HG03432 (cell line): Measurements from ENCODE around the gene OLIG3.

ENCODE experiments used
- ATAC-seq: cut with Tn5 transposase; IDR thresholded peaks from one replicate; pipeline ENCODE4 v1.9.1; 2021; ENCODE audit warnings: mild to moderate bottlenecking, moderate library complexity; ENCODE audit not compliant: unreplicated experiment

OLIG3 gene

DNA sequence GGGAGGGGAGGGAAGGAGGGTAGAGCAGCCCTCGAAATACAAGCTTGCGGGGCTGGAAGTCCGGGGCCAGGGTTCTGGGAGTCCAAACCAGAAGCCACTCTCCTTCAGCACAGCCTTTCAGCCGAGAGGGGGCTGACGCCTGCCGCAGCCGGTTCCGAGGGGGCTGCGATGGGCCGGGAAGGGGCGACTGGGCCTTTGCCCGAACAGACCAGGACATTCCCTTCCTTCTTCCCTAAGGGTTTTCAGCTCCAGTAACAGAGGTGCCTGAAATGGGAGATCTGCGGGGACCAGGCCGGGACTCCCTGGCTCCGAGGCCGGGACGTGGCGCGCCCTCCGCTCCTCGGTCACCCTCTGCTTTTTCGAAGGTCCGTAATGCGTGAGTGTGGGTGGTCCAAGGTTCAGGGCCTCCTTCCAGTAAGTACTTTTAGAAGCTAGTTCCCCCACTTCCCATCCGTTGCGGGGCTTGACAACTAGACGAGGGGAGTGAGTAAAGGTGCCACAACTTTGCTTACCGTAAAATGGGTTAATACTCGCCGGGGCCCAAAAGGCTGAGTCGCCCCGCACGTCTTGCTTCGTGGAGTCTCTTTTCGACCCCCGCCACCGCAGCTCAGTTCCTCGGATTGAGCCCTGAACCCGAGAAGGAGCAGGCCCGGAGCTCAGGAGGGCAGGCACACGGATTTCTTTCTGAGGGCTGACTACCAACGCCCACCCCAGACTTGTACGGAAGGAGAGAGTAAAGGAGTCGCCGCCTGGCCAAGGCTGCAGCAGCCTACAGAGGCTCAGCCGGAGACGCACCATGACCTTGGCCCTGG, 2.9 kb upstream of the OLIG3 start:
- no peak for ATAC-seq

DNA sequence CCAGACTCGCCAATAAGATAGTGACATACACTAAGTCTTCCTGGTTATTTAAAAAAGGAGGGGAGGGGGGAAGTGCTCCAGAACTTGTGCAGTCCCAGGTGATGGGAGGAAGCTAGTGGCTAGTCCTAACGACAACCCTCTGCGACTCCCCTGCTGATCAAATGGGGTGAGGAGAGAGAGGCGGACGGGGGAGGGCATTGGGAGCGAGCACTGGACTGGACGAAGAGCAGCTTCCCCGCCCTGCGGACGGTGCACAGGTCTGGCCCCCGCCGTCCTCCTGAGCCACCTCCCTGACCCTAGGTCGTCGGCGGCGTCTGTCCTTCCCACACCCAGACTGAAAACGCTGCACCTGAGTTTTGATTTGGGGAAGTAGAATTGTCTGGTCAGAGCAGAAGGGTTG, 2.2 kb upstream of the OLIG3 start:
- ATAC-seq = no peak

DNA sequence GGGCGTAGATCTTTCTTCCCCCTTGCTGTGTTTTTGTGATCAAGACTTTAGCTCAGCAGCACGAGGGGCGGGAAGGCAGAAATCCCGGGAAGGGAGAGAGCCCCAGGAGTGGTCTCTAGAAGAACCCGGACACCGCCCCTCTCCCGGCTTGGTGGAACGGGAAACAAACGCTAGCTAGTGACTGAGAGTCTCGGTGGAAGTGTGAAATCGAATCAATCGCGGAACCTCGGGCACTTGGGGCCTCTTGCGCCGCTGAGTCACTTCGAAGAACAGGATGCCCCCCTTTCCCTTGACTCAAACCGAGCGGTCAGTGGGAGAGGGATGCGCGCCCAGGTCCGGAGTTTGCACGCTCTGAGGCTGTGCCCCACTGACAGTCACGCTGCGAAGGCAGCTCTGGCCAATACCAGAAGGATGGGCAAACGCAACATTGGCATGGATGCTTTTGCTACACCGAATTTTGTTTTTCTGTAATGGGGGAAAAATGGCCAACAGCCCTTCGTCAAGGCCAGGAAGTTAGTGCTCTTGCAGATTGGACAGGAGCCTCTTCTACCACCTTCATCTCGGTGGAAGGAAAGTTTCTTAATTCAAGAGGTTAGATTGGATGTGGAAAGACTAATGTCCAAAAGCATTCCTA, 1.6 kb upstream of the OLIG3 start:
- ATAC-seq = no peak

DNA sequence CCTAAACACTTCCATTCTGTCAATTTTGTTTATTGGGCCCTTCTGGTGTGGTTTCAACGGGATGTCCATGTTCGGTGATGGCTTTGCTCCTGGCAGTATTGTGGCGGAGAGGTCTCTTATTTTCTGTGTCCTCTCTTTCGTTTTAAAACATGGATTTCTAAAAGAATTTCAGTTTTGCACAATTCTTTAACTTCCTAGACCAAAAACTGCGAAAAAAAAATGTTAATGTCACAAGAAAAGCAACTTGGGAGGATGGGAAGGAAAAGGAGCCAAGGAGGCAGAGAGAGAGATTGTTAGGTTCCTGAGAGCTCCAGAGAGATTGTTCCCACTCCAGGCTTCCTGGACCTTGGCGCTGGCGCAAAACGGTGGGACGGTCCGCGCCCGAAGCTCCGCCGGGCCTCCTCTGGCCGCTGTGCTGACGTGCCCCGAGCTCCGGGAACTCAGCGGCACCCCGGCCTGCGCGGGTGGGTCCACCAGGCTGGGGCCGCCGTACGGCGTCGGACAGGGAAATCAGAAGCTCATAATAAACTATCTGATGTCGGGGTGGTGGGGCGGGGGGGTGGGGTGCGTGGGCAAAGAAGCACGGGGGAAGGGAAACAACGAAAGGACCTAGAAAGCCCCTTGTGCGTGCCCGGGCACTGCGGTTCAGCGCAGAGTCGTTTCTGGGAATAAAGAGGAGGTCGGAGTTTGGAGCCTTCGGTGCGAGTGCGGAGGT, 951 bp upstream of the OLIG3 start:
- ATAC-seq = no peak

DNA sequence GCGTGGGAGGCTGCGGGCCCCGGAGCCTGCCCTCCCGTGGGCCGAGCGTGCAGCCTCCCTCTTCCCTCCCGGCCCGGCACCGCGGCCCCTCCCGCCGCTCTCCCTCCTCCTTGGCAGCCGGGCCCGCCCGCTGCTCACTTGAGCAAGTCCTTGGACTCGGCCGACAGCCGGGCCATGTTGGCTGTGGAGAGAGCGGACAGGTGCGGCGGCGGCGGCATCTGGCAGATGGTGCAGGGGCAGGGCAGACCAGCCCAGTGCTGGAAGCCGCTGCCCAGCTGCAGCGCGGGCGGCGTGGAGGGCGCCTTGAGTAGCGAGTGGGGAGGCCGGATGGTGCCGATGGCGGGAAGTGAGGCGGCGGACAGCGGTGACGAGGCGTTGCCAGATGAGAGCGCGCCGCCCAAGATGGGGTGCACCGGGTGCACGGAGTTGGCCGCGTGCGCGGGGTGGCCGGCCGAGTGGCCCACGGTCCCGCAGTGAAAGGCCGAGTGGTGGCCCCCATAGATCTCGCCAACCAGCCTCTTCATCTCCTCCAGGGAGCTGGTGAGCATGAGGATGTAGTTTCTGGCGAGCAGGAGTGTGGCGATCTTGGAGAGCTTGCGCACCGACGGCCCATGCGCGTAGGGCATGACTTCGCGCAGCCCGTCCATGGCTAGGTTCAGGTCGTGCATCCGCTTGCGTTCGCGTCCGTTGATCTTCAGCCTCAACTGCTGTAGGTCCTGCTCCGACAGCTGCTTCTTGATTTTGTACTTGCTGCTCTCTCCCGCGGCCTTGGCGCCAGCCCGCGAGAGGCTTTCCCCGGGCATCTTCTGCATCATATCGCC, 766 bp downstream of the OLIG3 start:
- no peak for ATAC-seq

DNA sequence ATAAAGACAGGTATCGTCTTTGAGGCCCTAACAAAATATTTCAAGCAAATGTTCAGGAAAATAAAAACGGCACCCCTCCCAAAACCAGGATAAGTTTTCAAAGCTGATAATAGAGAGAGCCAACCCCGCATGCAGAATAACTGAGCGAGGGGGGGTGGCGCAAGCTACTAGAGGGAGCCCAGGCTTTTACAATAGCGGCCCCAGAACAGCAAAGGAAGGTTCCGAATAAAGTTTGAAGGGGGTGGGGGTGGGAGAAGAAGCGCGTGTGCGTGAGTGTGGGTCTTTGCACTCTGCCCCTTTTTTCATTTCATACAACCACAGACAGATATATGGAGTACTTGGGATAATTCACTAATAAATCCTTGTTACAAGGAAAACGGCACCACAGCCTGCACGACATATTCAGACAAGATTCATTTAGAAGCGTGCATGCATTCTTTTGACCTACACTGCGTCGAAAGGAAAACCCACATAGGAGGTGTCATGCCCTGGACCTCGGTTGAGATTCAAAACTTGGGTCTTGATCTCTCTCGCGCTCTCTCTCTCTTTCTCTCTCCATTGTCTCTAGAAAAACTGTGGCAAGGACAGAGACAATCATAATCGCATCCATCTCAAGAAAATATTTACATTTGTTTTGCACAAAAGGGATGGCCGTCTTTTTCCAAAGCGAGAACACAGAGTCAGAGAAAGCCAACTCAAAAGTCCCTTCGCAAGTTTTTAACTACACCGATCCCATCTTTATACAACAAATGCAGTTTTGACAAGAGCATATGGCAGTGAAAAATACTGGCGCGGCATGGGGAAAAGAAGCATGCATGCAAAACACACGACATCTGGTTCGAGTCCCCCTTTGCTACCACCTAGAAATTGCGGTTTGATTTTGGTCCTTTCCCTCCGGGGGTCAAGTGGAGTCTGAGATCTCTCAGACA, 1.6 kb downstream of the OLIG3 start:
- ATAC-seq = no peak

DNA sequence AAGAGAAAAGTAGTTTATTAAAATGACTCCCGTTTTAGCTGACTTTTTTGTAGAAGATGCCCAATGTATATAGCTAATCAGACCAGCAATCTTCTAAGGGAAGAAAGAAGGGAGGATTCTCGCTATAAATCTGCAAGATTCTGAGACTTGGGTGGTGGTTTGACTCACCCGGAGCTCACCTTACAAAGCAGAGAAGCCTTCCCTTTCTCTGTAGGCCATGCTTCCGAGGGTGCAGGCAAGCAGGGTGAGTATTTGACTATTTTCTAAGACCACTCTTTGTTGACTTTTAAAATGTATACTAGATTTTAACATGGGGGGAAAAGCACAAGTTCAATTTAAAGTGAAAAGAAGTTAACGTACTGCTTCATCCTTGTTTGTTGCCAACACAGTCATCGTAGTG, 2.7 kb downstream of the OLIG3 start:
- no peak for ATAC-seq

DNA sequence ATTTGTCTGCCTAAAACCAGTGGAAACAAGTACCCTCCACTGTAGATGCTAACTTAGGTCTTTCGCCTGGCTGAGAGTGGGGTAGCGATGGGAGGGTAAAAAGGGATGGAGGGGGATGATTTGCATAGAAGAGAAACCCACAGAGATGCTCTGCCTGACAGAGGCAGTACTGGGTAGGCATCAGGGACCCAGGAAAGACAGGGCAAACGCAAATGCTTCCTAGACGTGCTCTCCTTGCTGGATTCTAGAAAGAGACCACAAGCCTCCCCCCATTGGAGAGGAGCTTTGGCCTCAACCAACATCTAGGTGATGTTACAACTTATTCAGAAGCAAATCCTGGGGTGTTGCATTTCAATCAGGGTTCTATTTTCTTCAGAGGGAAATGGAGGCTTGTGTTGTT, 3.2 kb downstream of the OLIG3 start:
- no peak for ATAC-seq

DNA sequence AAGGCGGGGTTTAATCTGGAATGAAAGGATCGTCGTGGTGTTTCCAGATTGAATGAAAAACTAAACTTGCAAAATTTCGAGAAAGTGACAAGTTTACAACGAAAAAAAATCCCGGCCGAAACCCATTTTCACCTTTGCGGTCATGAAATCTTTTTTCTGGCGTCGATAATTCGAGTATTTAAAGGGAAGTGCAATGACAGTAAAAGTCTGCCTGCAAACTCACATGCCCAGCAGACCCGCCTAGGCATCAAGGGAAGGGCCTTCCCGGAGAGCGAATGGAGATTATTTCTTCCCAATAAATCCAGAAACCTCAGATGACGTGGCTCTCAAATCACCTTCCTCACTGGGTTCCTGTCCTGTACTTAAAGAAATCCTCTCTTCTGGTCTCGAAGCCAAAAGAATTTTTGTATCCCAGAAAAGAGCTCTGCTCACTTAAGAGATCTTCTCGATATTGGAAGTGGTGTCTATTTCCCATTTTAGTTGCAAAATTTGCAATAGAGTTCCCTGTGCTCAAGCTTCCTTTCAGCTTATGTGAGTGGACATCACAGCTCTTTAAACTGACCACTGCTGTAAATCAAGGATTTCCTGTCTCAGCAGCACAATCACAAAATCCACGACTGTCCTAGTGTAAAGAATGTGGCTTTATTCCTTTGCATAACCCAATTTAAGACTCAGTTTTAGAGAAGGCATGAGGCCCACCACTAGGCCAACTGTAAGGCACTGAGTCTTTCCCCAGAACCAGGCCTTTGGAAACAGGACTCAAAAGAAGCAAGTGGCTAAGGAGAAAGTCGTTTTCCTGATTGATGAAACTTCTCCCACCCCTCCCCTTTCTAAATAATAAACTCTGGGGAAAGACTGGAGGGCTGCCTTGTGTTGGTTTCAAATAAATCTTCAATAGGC, 3.9 kb downstream of the OLIG3 start:
- ATAC-seq = no peak

DNA sequence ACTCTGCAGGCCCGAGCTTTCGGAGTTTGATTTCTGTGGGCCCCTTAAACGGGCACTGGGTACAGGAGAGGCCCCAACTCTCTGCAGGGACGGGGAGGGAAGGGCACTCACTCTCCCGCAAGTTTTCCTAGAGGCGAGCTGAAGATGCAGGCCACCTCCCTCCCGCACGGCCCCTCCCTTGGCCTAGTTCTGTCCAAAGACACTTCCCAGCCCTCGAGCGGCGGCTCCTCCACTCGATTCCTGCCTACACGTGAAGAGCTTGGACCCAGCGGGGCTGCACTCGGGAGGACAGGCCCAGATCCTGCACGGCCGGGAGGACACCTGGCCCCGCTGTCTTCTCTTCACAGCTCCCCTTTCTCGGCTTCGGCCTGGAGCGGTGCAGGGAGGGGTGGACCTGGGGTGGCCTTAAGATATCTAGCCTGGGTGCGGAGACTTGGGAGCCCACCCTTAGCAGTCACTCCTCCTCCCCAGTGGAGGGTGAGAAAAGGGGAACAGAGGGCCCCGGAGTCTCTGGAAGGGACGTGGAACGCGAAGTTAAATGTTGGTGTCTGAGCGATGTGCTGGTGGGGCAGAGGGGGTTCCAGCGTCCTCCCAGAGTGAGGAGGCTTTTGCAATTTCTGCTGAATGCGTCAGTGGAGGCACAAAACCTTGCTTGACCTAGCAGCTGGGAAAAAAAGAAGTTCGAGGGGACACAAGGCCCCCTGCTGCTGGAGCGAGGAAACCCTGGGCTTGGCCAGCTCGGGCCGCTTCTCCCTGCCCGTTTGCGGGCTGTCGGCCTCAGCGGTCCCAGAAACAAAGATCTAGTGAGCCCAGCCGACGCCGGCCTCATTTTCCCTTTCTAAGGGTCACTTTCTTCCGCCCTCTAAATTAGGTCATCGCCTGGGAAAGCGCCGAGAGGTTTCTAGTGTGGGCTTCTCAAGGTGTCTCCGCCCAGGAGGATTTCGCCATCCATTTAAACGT, 4.9 kb downstream of the OLIG3 start:
- ATAC-seq = no peak

DNA sequence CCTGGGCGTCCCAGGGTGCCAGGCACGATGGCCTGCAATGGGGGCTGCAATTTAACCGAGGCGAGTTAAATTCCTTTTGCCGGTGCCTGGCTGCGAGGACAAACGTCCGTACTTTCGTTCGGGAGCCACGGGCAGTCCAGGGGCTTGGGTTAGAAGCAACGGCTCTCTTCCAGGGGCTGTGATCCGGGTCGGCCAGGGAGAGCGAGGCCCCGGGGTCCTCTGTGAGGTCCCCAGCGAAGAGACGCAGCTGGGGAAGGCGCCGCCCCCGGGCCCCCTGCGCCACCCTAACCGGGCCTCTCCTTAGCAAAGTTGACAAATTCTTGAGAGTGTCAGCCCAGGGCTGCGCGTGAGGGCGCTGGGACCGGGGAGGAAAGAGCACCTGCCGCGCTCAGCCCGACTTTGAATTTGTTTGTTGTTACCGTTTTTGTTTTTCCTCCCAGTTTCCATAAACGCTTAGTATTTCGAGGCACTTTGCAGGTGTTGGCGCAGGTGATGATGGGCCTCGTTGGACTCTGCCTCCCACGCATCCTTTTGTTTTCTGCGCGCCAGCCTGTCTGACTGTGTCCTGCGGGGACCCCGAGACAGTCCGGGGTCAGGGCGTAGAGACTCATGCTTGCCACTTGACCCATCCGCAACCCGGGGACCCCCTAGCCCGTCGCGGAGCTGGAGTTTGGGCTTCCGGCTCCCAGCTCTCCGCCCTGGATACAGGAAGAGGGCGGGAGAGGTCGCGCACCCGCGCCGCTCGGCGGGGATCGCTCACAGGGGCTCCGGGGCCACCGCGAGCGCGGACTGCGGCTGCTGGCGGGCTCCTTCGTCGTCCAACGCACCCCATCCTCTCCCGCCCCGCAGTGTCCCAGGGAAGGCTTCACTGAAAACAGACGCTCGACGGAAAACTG, 5.8 kb downstream of the OLIG3 start:
- no peak for ATAC-seq

DNA sequence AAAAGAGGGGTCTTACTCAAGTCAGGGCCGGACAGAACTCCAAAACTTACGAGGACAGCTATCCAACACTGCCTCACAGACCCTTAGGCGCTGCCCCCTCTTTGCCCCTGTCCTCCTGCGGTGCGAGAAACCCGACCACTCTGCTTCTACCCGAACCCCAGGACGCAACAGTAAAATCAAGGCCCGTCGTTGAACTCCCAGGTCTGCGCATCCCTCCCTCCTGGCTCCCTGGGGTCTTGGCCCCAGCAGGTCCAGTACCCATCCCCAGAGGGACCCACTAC, 6.4 kb downstream of the OLIG3 start:
- ATAC-seq = no peak

DNA sequence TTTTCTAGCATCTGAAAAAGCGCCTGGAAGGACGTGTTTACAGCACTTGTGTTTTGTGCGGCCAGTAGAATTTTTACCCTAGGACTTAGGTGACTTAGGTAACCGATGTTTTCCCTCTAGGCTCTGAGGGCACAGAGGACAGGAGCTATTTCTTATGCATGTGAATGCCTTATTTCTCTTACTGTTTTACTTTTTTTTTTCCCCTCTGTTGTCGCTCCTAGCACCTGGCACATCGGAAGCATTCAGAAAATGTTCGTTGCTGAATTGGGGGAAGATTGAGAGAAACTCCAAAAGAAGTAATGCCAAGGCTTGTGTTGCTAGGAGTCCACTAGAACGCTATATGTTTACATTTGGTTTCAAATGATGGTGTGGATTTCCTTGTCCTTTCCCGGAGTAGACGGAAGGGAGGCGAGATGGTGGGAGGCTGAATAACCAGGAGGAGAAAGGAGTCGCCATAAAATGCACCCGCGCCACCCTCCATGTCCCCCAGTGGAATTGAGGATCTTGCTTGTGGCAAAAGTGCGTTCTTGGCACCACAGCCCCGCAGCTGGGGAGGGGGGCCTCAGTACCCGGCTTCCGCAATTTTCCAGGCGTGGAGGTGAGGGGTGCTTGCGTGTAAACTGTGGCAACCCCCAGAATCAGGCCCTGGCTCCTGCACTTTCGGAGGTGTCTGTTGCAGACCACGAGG, 6.9 kb downstream of the OLIG3 start:
- ATAC-seq = no peak

DNA sequence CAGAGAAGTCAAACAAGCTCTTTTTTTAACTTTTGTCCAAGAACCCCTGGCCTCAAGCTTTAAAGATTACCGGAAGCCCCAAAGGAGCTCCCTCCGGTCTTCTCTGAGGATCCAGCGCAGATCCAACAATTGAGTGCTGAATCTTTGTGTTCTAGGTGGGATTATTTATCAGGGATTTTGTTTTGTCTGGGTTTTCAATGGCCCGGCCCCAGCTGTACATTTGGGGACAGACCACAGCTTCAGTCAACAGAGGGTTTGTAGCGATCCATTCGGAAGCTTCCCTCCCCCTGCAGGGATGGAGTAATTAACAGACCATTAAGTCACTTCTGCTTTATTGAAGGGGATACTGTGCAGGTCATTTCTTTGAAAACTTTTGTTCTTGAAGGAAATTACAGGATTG, 7.8 kb downstream of the OLIG3 start:
- ATAC-seq = no peak

DNA sequence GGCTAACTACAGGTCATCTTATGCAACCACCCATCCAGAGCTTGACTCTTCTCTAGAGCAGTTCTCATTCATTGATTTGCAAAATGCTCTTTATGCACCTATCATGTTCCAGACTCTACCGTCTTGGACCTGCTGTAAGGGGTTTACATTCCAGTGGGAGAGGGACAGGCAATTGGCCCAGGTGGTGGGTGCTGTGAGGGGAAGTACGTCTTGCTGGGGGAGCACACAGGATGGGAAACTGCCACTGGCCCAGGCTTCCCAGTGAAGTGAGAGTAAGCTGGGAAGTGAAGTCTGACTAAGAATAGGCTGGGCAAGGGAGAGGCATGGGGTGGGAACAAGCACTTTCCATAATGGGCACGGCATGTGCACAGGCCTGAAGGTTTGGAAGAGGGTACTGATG, 13.8 kb downstream of the OLIG3 start:
- no peak for ATAC-seq

DNA sequence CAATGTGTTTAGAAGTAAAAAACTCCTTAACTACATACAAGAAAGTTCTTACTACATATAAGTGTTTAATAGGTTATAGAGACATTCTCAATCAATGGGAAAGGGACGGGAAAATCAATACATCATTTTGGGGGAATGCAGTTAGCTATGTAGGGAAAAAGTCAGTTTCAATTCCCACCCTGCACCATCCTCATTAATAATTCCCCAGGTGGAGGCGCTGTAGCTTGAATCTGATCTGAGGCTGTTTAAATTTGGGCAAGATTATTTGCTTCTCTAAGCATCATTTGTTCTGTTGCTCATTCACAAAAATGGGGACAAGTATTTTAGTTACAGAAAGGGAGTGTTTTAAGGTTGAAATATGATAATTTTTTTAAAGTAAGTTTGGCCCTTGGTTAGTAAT, 19.1 kb downstream of the OLIG3 start:
- no peak for ATAC-seq

DNA sequence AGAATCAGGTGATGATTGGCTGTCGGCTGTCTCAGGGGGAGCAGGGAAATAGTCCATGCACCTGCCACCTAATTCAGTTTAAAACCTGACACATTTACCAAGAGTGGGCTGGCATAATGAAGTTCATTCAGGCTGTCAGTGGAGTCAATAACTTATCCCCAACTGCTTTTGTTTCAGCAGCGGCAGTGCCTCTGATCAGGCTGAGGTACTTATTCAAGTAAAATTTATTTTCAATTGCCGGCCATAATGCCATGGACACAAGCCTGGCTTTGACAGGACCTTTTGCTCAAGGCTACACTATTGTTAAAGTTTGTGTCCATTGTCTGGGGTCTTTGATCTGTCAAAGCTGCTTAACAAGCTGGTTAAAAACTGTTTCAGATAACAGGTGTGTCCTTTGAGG, 20.6 kb downstream of the OLIG3 start:
- no peak for ATAC-seq
